Thyroid gland (tissue), 4 donors: Measurements from ENCODE around the gene ADAP1. TPM values are rescaled to one million over a fixed set of nuclear protein-coding genes. Genes with fewer than 3 reads are reported as not detected.

ENCODE experiments used
- DNase-seq, 2 donors: peaks; one replicate each; pipeline ENCODE4 v3.0.0-alpha.2; 2019
- H3K27ac ChIP-seq, 3 donors: fragments of 200-600 bp; sonication (generic); 1 replicate in 2 of 3; 2 replicates in 1 of 3; pipeline ENCODE4 v1.5.1; 2016 to 2019; ENCODE audit warnings: mild to moderate bottlenecking in 1 of 3, moderate library complexity in 1 of 3
- H3K27me3 ChIP-seq: fragments of 200-600 bp; sonication (generic); one replicate; pipeline ENCODE4 v1.5.1; 2019
- H3K36me3 ChIP-seq, 2 donors: fragments of 200-600 bp; sonication (generic); one replicate each; pipeline ENCODE4 v1.5.1; 2016 to 2019
- H3K4me1 ChIP-seq, 2 donors: fragments of 200-600 bp; sonication (generic); one replicate each; pipeline ENCODE4 v1.5.1; 2017 to 2019
- H3K4me3 ChIP-seq, 3 donors: fragments of 200-600 bp; sonication (generic); replicated peaks in 1 of 3; 1 replicate in 2 of 3; 2 replicates in 1 of 3; pipeline ENCODE4 v1.5.1; 2016; ENCODE audit warnings: mild to moderate bottlenecking in 1 of 3
- H3K9me3 ChIP-seq: fragments of 200-600 bp; sonication (generic); one replicate; pipeline ENCODE4 v1.5.1; 2017
- CTCF ChIP-seq, 6 experiments: fragments of 200-600 bp in 3 of 6; fragments of 450-650 bp in 3 of 6; sonication (generic) in 3 of 6; IDR thresholded peaks; one replicate each; pipeline ENCODE4 v1.5.1; 2016 to 2019; ENCODE audit warnings: antibody characterized with exemption in 6 of 6, mild to moderate bottlenecking in 2 of 6, inconsistent platforms in 1 of 6, moderate library complexity in 1 of 6
- POLR2A ChIP-seq, 2 donors: fragments of 450-650 bp; IDR thresholded peaks; one replicate each; pipeline ENCODE4 v1.6.1; 2017; ENCODE audit warnings: antibody characterized with exemption in 2 of 2, mild to moderate bottlenecking in 2 of 2, moderate library complexity in 1 of 2
- WGBS, 2 donors: methylation state at CpG; one replicate each; pipeline ENCODE4 v1.1.5; 2017; 5-methylcytosine and 5-hydroxymethylcytosine counted together
- intact Hi-C: fragments of 100-400 bp; cut with DNase I; formaldehyde crosslinking; loops from one replicate; pipeline ENCODE4 v1.15.1; 2023
- total RNA-seq, 4 donors: library from RNA; depleted of rRNA; stranded (reverse); fragments of >200 nt; gene quantifications; one replicate each; pipeline ENCODE4 v1.2.3, GENCODE V29; 2016

The ADAP1 gene
- total RNA-seq, 4 donors from 2014 or later, result 11.7 to 29.9 (median 23.4) TPM

GRCh38 chr7:974172-974571 is 19.7 kb upstream of the ADAP1 start:
- DNase-seq, result no peak
- no peaks in the 10 kb centered on the region for H3K27me3 ChIP-seq
- H3K27ac ChIP-seq, result no peak overlapping the region
- peaks cover 18 to 22% of the 10 kb centered on the region in 2 donors for H3K4me1 ChIP-seq
- peaks cover 8 to 18% of the 10 kb centered on the region in 2 donors for H3K36me3 ChIP-seq
- peak overlapping the region in 2 of 3 donors; percentile 96 to 100 for H3K4me3 ChIP-seq
- no peaks in the 10 kb centered on the region for H3K9me3 ChIP-seq
- TF ChIP-seq CTCF (IDR thresholded peaks at IDR 0.05) (no peak), POLR2A (IDR thresholded peaks at IDR 0.05) (no peak)
- intact Hi-C loops, result loop anchor here (10.0 kb wide), 1 partner anchor 649 kb away; no protein-coding TSS in a partner anchor
- 44 to 45% methylated on average over 7 of the region's 7 CpGs for WGBS, 2 donors

- DNase-seq, result no peak
- peaks cover 15 to 26% of the 10 kb centered on the region in 2 donors for H3K36me3 ChIP-seq
- TF ChIP-seq POLR2A (IDR thresholded peaks at IDR 0.05), result no peak
- no peak for TF ChIP-seq CTCF (IDR thresholded peaks at IDR 0.05)
- H3K9me3 ChIP-seq, result no peaks in the 10 kb centered on the region
- H3K4me3 ChIP-seq, result no peak overlapping the region
- intact Hi-C loops, result loop anchor here (10.0 kb wide), 1 partner anchor 649 kb away; no protein-coding TSS in a partner anchor
- H3K27ac ChIP-seq, result peak overlapping the region in 2 of 3 donors; percentile 54 to 64
- WGBS, 2 donors, result 85 to 87% methylated on average over 9 of the region's 9 CpGs
- no peaks in the 10 kb centered on the region for H3K27me3 ChIP-seq
- peaks cover 18 to 22% of the 10 kb centered on the region in 2 donors for H3K4me1 ChIP-seq
These were observed 18.8 kb upstream of the ADAP1 start for GRCh38 chr7:973312-973711.

GRCh38 chr7:972676-973309 is 18.3 kb upstream of the ADAP1 start:
- TF ChIP-seq POLR2A (IDR thresholded peaks at IDR 0.05) (no peak), CTCF (IDR thresholded peaks at IDR 0.05) (no peak)
- intact Hi-C loops, result loop anchor here (10.0 kb wide), 1 partner anchor 648 kb away; no protein-coding TSS in a partner anchor
- Histone ChIP-seq H3K36me3 (peaks cover 20 to 31% of the 10 kb centered on the region in 2 donors), H3K27me3 (no peaks in the 10 kb centered on the region), H3K4me1 (peaks cover 18 to 22% of the 10 kb centered on the region in 2 donors), H3K27ac (peak overlapping the region in 2 of 3 donors; percentile 5 to 64), H3K4me3 (no peak overlapping the region), H3K9me3 (no peaks in the 10 kb centered on the region)
- 40 to 56% methylated on average over 10 of the region's 10 CpGs for WGBS, 2 donors
- DNase-seq, result no peak

- TF ChIP-seq CTCF (IDR thresholded peaks at IDR 0.05), result no peak
- TF ChIP-seq POLR2A (IDR thresholded peaks at IDR 0.05), result no peak
- peak overlapping the region in 1 of 3 donors; percentile 5 for H3K27ac ChIP-seq
- WGBS, 2 donors, result 91 to 97% methylated on average over 12 of the region's 12 CpGs
- intact Hi-C loops, result loop anchor here (10.0 kb wide), 1 partner anchor 647 kb away; no protein-coding TSS in a partner anchor
- peaks cover 23 to 38% of the 10 kb centered on the region in 2 donors for H3K36me3 ChIP-seq
- H3K4me1 ChIP-seq, result peaks cover 18 to 22% of the 10 kb centered on the region in 2 donors
- H3K4me3 ChIP-seq, result no peak overlapping the region
- DNase-seq, result no peak
- H3K27me3 ChIP-seq, result no peaks in the 10 kb centered on the region
- H3K9me3 ChIP-seq, result no peaks in the 10 kb centered on the region
These were observed 17.6 kb upstream of the ADAP1 start for GRCh38 chr7:972110-972509.

- 89 to 93% methylated on average over 6 of the region's 6 CpGs for WGBS, 2 donors
- intact Hi-C loops, result loop anchor here (10.0 kb wide), 1 partner anchor 646 kb away; no protein-coding TSS in a partner anchor
- DNase-seq, result no peak
- H3K36me3 ChIP-seq, result peaks cover 23 to 47% of the 10 kb centered on the region in 2 donors
- no peaks in the 10 kb centered on the region for H3K9me3 ChIP-seq
- H3K27ac ChIP-seq, result no peak overlapping the region
- peaks cover 18 to 19% of the 10 kb centered on the region in 2 donors for H3K4me1 ChIP-seq
- TF ChIP-seq CTCF (IDR thresholded peaks at IDR 0.05), result no peak
- no peak for TF ChIP-seq POLR2A (IDR thresholded peaks at IDR 0.05)
- no peak overlapping the region for H3K4me3 ChIP-seq
- H3K27me3 ChIP-seq, result no peaks in the 10 kb centered on the region
These were observed 16.3 kb upstream of the ADAP1 start for GRCh38 chr7:970744-971143.
